ENCODE data around the gene C21orf58. TPM values are rescaled to one million over a fixed set of nuclear protein-coding genes. Genes with fewer than 3 reads are reported as not detected.

C21orf58 gene
- total RNA-seq, 4 donors from 2014 or later = 2.2 to 4.8 (median 2.3) TPM

- no peak for DNase-seq (ENCODE audit: low spot score in 2 of 2)
- 86 to 88% methylated on average over 11 of the region's 11 CpGs for WGBS, 2 donors
- no peak overlapping the region for H3K4me3 ChIP-seq (ENCODE audit: low read depth, poor library complexity, severe bottlenecking)
- intact Hi-C loops (cut with DNase I; ENCODE audit: low total_unique reads) = no loop called here
- TF ChIP-seq, protein P1, sequence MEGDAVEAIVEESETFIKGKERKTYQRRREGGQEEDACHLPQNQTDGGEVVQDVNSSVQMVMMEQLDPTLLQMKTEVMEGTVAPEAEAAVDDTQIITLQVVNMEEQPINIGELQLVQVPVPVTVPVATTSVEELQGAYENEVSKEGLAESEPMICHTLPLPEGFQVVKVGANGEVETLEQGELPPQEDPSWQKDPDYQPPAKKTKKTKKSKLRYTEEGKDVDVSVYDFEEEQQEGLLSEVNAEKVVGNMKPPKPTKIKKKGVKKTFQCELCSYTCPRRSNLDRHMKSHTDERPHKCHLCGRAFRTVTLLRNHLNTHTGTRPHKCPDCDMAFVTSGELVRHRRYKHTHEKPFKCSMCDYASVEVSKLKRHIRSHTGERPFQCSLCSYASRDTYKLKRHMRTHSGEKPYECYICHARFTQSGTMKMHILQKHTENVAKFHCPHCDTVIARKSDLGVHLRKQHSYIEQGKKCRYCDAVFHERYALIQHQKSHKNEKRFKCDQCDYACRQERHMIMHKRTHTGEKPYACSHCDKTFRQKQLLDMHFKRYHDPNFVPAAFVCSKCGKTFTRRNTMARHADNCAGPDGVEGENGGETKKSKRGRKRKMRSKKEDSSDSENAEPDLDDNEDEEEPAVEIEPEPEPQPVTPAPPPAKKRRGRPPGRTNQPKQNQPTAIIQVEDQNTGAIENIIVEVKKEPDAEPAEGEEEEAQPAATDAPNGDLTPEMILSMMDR (IDR thresholded peaks at IDR 0.05) = no peak
- no peak for TF ChIP-seq POLR2A (IDR thresholded peaks at IDR 0.05)
These were observed 18.7 kb downstream of the C21orf58 start for GRCh38 chr21:46304955-46305354.

DNA sequence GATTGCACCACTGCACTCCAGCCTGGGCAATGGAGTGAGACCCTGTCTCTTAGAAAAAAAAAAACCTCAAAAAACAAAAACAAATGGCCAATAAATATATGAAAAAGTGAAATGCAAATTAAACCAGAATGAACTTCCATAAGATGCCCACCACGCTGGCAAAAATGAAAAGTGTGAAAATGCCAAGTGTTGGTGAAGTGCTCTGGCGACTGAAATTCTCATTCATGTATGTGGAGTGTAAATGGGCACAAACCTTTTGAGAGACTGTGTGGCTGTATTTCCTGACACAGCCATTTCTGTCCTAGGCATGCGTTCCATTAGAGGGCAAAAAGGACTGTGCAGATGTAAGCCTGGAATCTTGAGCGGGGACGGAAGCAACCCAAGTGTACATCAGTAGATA is 19.2 kb downstream of the C21orf58 start:
- TF ChIP-seq, protein P1 (IDR thresholded peaks at IDR 0.05) = no peak
- TF ChIP-seq POLR2A (IDR thresholded peaks at IDR 0.05) = no peak
- WGBS, 2 donors = 93 to 98% methylated on average over 5 of the region's 5 CpGs
- DNase-seq (ENCODE audit: low spot score in 2 of 2) = no peak
- intact Hi-C loops (cut with DNase I; ENCODE audit: low total_unique reads) = no loop called here
- H3K4me3 ChIP-seq (ENCODE audit: low read depth, poor library complexity, severe bottlenecking) = no peak overlapping the region

DNA sequence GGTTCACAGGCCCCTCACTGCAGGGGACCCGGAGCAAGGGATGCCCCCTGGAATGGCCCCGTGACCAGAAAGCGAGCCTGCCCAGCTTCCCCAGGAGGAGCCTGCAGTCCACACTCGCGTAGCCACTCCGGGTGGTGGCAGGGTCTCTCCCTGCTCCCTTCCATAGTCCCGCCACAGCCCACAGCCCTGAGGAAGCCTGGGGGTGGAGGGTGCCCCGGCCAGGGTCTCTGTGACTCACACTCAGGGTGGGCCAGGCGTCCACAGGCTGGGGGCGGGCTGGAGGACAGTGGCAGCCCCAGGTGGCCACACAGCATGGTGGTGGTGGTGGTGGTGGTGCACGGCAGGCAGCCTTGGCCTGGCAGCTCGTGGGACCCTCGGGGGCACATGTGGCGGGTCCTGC is 21.9 kb downstream of the C21orf58 start:
- 96 to 98% methylated on average over 8 to 13 of the region's 14 CpGs for WGBS, 2 donors
- no peak overlapping the region for H3K4me3 ChIP-seq (ENCODE audit: low read depth, poor library complexity, severe bottlenecking)
- DNase-seq (ENCODE audit: low spot score in 2 of 2) = no peak
- intact Hi-C loops (cut with DNase I; ENCODE audit: low total_unique reads) = no loop called here
- TF ChIP-seq, protein P1 (IDR thresholded peaks at IDR 0.05) = no peak
- no peak for TF ChIP-seq POLR2A (IDR thresholded peaks at IDR 0.05)

GRCh38 chr21:46299167-46299566 is 24.5 kb downstream of the C21orf58 start:
- TF ChIP-seq POLR2A (IDR thresholded peaks at IDR 0.05) = no peak
- TF ChIP-seq, protein P1 (IDR thresholded peaks at IDR 0.05) = no peak
- H3K4me3 ChIP-seq (ENCODE audit: low read depth, poor library complexity, severe bottlenecking) = no peak overlapping the region
- 93 to 94% methylated on average over 7 to 9 of the region's 9 CpGs for WGBS, 2 donors
- no peak for DNase-seq (ENCODE audit: low spot score in 2 of 2)
- intact Hi-C loops (cut with DNase I; ENCODE audit: low total_unique reads) = no loop called here

- intact Hi-C loops (cut with DNase I; ENCODE audit: low total_unique reads) = no loop called here
- 2 to 3% methylated on average over 72 to 82 of the region's 84 CpGs for whole genome bisulfite sequencing, 2 donors
These were observed 26.1 kb downstream of the C21orf58 start for GRCh38 chr21:46297338-46298271.

More at GRCh38 chr21:46297338-46298271, 26.1 kb downstream of the C21orf58 start:
- TF ChIP-seq, protein P1 (IDR thresholded peaks at IDR 0.05) = no peak
- TF ChIP-seq POLR2A (IDR thresholded peaks at IDR 0.05) = no peak
- H3K4me3 ChIP-seq (ENCODE audit: low read depth, poor library complexity, severe bottlenecking) = peak overlapping the region; percentile 32
- DNase-seq (ENCODE audit: low spot score in 2 of 2) = peak in 1 of 2 donors; percentile 84
